GM20000 (cell line): ENCODE data around the gene OGDH.

Experiments used
- DNase-seq: peaks from one replicate; pipeline ENCODE4 v3.0.0; 2012; ENCODE audit warnings: low spot score
- TF ChIP-seq, protein P1 (sequence below): IDR thresholded peaks from 2 replicates; pipeline ENCODE4 v1.5.1; 2012; ENCODE audit warnings: mild to moderate bottlenecking, control low read depth; ENCODE audit errors: extremely low read depth, missing control alignments

The OGDH gene

DNA sequence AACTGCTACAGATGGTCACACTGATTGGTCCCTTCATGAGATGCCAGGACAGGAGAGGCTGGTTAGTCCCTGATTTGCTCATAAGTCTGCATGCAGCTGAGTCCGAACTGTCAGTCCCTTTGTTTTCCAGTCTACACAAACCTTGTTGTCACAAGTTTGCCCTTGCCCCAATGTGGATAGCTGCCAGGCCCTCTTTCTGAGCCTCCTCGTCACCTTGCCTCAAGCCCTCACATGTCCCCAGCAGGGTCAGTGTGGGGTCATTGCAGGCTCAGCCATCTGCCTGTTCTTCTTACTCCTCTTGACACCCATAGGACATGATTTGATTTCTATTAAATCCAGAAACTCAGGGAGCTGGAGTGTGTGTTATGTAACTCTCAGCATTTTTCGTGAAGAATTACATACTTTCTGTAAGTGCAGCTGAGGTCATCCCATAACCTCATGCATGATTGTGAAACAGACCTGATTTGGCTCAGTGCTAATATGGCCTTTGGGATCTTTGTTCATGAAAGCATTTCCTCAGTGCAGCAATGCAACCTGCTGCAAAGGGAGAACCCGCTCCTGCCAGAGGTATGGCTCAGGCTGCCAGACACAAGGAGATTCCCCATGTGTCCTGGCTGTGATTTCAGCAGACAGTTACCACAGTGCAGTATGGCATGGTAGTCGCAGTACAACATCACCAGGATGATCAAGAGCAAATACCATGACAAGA, 72.2 kb downstream of the OGDH start:
- TF ChIP-seq, protein P1, sequence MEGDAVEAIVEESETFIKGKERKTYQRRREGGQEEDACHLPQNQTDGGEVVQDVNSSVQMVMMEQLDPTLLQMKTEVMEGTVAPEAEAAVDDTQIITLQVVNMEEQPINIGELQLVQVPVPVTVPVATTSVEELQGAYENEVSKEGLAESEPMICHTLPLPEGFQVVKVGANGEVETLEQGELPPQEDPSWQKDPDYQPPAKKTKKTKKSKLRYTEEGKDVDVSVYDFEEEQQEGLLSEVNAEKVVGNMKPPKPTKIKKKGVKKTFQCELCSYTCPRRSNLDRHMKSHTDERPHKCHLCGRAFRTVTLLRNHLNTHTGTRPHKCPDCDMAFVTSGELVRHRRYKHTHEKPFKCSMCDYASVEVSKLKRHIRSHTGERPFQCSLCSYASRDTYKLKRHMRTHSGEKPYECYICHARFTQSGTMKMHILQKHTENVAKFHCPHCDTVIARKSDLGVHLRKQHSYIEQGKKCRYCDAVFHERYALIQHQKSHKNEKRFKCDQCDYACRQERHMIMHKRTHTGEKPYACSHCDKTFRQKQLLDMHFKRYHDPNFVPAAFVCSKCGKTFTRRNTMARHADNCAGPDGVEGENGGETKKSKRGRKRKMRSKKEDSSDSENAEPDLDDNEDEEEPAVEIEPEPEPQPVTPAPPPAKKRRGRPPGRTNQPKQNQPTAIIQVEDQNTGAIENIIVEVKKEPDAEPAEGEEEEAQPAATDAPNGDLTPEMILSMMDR, result no peak
- DNase-seq, result no peak

DNA sequence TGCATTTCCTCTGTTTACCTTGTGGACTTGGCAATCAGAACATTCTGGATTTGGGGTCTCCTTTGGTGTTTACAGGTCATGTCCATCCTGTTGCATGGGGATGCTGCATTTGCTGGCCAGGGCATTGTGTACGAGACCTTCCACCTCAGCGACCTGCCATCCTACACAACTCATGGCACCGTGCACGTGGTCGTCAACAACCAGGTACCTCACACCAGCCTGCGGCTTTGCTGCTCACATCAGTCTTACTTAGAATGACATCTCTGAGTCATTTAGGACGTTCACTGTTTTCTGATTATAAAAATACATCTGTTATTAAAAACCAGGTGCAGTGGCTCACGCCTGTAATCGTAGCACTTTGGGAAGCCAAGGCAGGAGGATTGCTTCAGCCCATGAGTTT, 75.2 kb downstream of the OGDH start:
- DNase-seq, result no peak
- TF ChIP-seq, protein P1, result no peak

DNA sequence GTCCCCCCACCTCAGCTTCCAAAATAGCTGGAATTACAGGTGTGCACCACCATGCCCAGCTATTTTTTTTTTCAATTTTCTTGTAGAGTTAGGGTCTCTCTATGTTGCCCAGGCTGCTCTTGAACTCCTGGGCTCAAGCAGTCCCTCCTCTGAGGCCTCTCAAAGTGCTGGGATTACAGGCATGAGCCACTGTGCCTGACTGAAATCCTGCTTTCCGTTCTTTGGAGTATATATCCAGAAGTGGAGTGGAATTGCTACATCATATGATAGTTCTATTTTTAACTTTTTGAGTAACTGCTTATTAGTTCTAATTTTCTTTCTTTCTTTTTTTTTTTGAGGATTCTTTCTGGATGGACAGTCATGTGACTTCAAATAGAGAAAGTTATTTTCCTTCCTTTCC, 79.3 kb downstream of the OGDH start:
- no peak for DNase-seq
- TF ChIP-seq, protein P1, result no peak

DNA sequence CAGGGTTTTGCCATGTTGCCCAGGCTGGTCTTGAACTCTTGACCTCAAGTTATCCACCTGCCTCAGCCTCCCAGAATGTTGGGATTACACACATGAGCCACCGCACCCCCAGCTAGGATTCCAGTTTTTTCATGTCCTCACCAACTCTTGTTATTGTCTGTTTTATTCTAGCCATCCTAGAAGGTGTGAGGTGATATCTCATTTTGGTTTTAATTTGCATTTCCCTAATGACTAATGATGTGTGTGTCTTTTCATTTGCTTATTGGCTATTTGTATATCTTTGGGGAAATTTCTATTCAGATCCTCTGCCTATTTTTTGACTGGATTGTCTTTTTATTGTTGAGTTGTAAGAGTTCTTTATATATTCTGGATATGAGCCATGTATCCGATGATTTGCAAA, 83.0 kb downstream of the OGDH start:
- TF ChIP-seq, protein P1, result no peak
- no peak for DNase-seq

DNA sequence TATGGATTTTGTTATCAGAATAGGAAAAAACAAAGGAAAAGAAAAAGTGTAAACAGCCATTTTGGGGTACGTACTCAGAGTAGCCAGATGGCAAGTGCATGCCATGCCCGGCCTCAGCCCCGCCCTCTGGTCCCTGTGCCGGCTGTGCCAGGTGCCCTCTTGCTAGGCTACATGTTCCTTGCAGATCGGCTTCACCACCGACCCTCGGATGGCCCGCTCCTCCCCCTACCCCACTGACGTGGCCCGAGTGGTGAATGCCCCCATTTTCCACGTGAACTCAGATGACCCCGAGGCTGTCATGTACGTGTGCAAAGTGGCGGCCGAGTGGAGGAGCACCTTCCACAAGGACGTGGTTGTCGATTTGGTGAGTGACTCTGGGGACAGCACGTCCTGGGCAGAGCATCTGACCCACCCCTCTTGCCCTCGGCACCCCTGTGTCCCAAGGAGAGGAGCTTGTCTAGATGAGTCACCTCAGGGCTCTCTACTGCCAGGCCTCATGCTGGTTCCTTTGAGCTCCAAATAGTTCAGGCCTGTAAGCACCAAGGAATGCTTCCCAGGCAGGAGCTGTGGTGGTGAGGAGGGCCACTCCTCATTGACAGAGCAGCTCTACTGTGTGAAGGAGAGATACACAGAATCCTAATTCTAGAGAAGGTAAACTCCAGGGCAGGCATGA, 87.3 kb downstream of the OGDH start:
- no peak for DNase-seq
- TF ChIP-seq, protein P1, result no peak

DNA sequence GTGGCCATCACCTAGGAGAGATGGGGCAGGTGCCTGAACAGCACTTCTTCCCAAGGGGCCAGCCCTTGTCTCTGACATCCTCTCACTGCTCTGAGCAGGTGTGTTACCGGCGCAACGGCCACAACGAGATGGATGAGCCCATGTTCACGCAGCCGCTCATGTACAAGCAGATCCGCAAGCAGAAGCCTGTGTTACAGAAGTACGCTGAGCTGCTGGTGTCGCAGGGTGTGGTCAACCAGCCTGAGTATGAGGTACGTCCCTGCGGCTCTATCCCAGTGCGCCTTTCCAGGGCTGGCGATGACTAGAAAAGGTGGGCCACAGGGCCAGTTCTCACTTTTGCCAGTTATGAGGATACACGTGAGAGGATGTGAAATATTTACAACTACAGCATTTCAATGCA, 87.9 kb downstream of the OGDH start:
- TF ChIP-seq, protein P1, result no peak
- no peak for DNase-seq

DNA sequence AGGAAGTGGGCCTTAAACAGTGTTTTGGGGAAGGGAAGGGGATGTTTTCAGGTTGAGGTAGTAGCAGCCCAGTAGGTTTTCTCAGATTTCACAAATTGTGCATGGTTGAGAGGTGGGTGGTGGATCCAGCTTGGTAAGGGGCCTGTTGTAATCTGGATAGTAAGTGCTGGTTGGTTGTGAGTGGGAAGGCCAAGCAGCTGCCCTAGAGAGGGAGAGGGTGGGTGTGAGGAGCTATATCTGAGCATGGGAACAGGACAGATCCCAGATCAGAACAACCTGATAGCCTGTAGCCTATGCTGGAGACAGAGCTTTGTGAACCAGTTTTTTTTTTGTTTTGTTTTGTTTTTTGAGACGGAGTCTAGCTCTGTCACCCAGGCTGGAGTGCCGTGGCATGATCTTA, 88.3 kb downstream of the OGDH start:
- TF ChIP-seq, protein P1, result no peak
- DNase-seq, result no peak
